Stimulated activated CD4-positive, alpha-beta T cell treated with anti-CD3 and anti-CD28 coated beads, Interleukin-4, amount 100 ng/mL, for 4 hours (primary cell): ENCODE data around the gene TEC.

Experiments
- DNase-seq, 2 experiments: peaks; one replicate each; pipeline ENCODE4 v3.0.0-alpha.2; 2020

Gene TEC

DNA sequence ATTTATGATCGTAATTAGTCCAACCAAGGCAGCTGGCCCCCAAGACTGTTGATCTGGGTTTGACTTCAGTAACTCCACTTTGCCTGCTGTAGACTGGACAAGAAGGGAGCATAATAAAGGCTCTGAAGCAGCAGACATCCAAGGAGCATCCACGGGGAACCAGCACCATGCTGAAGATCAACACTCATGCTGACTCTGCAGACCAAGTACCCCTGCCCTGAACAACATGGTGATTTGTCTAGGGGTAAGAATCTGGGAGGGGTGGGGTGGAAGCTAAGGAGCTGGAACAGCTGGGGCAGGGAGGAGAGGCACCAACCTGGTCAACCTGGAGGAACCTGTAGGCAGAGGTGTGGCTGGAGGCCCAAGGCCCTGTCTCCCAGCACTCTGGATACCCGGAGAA is 2.1 kb downstream of the TEC start:
- no peak for DNase-seq

DNA sequence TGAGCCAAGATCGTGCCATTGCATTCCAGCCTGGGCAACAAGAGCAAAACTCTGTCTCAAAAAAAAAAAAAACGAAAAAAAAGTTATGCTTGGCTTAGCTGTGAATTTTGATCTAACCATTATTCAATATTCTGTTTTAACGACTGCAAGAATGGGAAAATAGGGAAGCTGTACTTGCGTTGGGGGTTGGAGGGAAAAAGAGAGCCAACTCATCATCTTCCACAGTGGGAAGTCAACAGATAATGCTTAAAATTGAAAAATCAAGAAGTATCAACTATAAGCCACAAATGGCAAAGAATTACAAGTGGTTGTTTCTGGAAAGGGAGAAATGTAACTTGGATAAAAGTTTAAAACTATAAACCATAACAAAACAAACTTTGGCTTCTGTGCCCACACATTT is 2.9 kb downstream of the TEC start:
- no peak for DNase-seq

DNA sequence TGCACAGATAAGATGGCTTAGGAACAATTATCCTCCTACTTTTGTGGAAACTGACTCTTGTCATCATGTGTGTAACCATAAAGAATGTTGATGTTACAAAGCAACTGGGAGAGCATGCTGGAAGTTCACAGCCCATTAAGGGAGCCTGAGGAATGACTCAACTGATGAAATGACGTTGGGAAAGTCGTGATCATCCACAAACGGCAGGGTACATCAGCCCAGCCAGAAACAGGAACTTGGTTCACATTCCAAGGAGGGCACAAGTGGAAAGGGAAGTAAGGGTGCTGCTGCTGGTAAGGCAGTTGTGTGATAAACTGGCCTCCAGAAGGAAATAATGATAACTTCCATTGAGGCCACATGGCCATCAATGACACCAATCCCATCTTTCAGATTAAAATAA is 6.7 kb downstream of the TEC start:
- DNase-seq: no peak

DNA sequence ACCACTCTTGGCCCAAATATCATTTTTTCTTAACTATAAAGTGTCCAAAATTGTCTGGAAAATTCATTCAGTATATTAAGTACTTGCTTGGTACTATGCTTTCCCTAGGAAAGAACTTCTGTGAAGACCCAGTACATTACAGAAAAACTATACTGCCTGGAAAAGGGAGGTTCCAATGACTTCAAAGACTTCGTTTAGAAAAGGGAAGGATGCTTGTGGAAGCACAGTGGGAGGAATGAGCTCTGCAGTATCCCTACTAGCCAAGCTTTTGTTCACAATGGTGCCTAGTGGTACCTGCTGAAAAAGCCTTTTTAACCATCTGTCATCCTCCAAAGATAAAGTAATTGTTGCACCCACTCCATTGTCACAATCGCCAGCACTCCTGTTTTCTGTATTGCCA is 7.2 kb downstream of the TEC start:
- no peak for DNase-seq

DNA sequence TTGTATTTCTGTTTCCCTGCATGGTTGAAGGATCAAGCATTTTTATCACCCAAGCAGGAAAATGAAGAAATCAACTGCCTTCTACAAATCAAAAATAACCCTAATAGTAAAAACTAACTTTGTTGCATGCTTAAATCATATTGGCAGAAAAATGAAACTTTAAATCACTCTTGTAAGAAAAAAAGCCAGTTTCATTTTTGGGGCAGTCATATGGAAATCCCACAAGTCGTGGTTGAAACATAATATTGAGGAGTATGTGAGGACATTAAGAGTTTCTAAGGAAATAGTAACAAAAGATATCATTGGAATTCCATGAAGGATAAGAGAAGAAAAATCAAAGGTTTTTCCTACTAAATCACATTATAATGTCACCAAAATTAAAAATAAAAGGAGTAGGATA is 8.4 kb downstream of the TEC start:
- DNase-seq: no peak

DNA sequence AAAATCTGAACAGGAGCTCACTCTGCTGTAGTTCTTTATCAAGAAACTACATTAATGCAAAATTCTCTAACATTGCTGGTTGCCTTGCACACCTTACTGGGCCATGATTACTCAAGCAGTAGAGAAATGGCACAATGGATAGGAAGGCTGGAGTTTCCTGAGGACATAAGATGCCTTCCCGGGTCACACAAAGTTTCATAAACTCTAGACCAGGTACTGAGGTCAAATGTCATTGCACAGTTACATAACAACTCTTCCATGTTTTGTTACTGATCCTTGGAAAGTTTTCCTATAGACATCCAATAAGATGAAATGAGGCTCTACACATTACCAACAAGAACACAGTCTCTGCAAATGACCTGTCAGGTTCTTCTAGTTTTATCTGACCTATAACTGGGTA is 9.9 kb downstream of the TEC start:
- no peak for DNase-seq

DNA sequence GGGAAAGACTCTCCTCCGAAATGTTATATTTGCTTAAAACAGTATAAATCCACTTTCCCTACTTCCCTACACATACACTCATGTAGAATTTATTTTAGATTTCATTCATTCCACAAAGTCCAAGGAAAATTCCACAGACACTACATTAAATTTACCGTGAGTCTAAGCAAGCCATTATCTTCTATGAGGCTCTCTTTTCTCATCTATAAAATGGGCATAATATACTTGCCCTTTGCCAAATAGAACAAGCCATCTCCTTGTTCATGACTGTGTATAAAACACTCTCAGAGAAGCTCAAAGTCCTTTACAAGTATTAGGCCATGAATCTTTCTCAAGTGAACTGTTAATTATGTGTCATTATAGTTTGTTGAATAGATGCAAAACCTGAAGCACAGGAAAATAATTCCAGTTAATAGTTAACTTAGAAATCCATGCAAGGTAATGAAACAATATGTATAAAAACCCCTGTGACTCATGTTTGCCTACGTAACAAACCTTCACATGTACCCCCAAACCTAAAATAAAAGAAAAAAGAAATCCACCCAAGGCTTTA is 10.7 kb downstream of the TEC start:
- DNase-seq: no peak

DNA sequence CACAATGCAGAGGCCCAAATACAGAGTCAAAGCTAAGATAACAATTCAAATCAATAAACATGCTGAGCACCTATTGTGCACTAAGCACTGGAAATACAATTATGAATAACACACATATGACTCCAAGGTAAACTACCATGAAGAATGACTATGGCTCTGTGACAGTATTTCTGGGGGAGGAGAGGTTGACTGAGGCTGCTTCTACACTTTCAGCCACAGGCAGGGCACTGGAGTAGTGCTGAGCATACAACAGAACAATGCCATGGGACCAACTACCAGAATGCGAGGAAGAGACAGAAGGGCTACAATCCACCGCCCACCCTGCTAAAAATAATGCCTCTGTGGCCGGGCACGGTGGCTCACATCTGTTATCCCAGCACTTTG is 13.7 kb downstream of the TEC start:
- no peak for DNase-seq

DNA sequence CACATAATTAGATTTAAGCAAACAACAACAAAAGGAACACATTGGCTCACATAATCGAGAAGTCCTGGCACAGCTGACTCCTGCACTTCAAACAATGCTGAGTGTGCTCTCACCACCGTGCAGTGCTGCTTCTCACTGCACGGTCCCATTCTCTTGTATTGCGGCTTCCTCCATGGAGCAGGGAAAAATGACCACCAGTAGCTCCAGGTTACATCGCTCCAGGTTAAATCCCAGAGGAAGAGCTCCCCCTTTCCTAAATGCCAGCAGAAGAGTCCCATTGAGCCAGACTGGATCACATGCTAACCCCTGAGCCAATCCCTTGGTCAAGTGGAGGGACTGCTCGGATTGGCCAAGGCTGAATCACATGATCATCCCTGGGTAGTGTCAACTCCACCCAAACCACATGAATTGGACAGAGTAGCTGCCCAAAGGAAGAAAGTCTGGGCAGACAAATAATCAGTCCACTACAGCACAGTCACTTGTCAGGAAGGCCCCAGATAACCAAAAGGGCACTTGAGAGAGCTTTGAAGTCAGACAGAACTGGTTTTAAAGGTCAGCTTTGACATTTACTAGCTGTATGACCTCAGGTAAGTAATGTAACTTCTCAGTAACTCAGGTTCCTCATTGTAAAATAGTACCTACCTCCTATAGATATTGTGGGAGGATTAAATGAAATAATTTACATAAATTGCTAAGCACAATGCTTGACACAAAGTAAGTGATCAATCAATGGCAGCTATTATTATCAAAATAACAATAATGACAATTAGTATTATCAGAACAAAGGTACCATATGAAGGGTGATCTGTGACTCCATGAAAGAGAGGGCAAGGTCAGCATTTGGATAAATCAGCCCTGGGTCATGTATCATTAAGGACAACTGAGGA is 14.3 kb downstream of the TEC start:
- no peak for DNase-seq

DNA sequence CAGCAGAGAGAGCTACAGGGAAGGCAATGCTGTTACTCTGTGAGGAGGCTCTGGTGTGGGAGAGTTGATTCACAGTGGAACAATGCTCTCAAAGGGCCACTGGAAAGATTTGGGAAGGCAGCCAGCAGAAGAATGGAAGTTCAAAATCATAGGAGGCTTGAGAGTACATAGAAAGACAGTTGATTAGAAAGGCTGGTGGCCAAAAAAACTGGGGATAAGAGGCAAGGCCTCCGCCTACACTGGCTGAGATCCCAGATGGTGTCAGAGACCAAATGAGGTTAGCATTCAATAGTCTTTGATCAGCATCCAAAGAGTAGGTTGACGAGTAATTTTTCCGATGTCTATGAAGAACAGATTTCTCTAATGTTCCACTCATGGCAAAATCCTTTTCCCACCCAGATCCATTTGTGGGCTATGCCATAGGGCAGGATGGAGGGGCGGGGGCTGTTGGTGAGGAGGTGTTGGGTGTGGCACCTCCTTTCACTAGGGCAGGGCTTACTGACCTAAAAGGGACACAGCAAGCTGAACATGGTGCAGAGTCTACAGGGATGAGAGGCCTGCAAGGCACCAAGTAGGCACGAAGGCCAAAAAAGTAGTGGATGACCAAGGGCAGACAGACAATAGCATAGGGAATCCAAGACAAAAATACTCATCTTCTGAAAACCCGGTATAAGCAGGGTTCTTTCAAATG is 15.1 kb downstream of the TEC start:
- no peak for DNase-seq

DNA sequence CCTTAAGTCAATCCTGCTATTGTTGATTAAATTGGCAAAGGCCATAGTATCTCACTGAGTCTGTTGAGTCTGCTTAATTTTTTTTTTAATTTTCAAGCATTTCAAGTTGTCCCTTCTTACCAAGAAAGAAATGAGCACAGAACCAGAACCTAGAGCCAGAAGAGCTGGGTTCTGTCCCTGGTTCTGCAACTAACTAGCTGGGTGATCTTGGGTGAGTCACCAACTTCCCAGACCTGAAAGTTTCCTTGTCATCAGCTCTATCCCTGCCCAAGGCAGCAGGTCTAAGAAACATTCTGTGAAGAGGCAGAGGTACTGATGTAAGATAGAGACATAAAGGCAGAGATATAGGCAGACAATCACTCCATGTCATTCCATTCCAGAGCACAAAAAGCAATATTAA is 17.3 kb downstream of the TEC start:
- no peak for DNase-seq

DNA sequence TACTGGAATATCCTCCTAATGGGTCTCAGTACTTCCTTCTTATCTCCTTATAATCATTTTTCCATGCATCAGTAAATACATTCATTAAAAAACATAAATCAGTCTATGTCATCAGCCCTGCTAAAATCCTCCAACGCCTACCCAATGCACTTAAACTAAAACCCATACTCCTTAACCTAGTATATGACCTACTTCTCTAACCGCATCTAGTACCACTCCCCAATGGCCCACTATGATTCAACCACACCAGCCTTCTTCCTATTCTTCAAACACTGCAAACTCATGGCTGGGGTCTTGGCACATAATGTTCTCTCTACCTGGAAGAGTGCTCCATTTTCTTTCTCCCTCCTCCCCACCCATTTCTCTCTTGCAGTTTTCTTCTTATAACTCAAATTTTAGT is 18.7 kb downstream of the TEC start:
- no peak for DNase-seq

DNA sequence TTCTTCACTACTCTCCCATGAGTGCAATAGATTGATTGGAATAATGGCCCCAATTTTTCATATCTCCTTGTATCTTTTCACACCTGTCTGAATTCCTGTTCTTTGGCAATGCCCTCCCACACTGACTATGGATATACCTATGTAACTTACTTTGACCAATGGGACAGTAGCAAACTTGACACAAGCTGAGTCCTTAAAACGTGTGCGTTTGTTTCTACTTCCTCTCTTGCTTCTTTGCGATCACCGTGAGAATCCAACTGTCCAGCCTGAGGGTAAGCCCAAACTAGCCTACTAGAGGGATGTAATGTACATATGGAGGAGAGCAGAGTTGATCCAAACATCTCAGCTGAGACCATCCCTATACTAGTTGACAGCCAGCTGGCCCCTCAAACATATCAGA is 19.3 kb downstream of the TEC start:
- DNase-seq: no peak

DNA sequence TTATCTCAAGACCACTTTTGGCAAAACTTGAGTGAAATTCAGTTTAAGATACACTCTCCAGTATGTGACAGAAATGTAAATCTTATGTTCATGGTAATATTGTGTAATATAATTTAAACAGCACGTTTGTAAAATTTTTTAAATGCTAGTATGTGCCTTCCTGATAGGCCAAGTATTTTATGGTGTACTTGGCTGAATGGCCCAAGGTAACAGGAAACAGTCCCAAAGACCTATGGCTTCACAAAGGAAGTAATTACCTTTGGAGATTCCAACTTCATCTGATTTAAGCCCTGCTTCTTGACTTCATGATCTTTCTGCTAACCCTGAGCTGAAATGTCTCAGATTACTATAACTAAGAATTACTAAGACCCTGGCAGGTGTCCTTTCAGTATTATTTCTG is 20.3 kb downstream of the TEC start:
- DNase-seq: no peak

DNA sequence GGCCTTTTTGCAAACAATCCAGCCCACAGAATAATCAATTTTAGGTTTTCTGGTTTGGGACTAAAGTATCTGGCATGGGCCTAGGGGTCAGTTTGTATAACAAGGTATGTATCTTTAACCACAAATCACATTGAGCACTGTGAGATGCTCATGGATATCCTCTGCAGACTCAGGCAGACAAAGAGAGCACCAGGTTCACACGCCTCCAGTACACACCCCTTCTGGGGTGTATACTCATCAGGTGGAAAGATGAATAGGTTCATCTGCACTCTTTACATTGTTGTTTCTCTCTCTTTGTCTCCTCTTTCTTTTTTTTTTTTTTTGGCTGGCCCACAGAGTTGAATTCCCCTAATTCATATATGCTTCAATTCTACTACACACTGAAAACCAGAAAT is 21.1 kb downstream of the TEC start:
- DNase-seq: no peak

DNA sequence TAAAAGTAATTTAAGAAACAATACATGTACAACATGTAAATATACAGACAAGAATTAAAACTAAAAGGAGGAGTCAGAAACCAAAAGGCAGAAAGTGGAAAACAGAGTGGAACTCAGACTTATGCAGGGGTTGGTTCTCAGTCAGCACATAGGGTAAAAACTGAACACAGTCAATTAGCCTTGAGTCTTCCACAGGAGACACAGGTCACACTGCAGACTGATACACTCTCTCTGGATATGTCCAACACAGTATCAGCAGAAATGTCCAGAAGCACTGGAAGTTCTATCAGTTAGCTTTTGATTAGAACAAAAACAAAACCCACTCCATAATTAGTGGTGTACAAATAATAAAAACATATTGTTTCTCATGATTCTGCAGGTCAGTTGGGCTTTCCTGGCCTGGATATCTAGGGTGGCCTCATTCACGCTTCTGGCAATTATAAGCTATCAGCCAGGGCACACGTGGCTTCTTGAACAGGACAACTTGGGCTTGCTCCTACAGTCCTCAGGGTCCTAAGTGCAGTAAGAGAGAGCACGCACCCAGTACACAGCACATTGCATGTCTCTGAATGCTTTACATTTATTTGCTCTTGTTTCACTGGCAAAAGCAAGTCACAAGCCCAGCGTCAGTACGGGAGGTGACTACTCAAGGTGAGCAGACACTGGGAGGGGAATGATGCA is 21.6 kb downstream of the TEC start:
- DNase-seq: no peak

DNA sequence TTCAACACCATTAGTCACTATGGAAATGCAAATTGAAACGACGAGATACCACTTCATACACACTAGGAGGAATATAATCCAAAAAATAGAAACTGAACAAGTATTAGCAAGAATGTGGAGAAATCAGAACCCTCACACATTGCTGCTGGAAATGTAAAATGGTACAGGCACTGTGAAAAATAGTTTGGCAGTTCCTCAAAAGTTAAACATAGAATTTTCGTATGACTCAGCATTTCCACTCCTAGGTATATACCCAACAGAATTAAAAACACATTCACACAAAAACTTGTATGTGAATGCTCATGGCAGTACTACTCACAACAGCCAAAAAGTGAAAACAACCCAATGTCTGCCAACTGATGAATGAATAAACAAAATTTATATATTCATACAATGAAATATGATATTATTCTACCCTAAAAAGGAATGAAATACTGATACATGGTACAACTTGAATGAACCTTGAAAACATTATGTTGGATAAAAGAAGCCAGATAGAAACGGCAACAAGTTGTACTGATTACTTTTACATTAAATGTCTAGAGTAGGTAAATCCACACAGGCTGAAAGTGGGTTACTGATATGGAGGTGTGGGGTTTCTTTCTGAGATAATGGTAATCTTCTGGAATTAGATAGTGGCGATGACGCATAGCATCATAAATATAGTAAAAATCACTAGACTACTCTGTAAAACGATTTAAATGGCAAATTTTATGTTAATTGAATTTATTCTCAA is 22.3 kb downstream of the TEC start:
- no peak for DNase-seq

DNA sequence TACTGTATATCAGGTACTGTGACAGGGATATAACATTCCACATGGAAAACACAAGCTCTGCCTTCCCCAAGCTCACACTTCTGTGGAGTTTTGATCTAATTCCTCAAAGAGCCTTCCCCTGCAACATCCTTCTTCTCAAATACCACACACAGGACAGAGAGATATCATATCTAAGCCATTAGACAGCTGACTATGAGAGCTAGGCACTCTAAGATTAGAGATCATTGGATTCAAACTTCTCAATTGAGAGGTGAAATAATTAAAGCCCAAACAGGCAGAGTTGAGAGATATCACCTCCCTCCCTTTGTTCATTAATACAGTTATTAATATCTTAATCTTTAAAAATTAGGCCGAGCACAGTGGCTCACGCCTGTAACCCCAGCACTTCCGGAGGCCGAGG is 25.0 kb downstream of the TEC start:
- DNase-seq: no peak

DNA sequence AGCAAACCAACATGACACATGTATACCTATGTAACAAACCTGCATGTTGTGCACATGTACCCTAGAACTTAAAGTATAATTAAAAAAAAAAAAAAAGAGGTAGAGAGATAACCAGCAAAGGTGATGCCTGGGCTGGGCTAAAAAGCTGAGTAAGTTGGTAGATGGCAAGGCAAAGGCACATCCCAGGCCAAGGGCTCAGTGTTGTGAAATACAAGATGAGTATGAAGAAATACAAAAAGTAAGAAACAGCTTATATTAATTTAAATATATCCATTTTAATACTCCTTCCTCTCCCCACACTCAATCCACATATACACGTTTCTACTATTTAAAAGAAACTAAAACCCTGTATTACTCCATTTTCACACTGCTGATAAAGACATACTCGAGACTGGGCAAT is 25.8 kb downstream of the TEC start:
- no peak for DNase-seq

DNA sequence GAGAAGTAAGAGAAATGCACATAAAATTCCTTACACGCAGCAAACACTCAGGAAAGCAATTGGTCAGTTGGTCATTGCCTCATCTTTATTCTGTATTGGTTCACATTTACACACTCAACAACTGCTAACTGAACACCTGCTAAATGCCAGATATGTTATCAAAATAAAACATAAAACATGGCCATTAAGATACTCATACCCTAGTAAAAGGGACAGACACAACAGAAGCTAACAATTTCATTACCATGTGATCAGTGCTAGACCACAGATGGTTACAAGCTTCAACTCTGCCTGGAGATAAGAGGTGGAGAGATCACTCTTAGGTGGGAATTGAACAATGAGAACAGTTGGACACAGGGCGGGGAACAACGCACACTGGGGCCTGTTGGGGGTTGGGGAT is 26.2 kb downstream of the TEC start:
- DNase-seq: no peak

DNA sequence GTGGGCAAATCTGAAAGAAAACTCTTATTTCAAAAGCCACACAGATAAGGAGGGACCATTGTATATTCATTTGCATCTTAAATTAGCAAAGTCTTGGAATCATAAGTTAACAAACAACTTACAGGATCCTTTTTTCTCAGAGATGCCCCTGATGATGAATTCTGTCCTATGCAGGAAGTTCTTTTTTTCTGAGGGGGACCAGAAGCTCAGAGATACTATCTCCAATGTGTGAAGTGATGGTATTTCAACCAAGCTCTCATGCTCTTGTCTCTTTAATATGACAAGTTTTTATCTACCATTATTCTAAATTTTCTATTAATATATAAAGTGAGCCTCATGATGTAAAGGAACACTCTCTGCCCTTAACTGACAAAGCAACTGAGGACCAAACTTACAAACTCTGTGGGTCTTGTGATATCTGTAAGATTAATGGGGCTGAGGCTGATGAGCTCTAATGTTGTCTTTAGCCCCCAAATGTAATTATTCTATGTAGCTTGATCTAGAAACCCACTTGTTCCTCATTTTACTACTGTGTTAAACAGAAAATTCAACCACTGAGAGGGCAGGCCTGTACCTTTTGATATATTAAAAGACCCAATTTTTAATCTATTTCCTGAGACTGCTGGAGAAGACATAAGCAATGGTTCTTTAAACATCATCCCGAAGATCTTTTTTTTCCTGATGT is 27.0 kb downstream of the TEC start:
- DNase-seq: no peak

DNA sequence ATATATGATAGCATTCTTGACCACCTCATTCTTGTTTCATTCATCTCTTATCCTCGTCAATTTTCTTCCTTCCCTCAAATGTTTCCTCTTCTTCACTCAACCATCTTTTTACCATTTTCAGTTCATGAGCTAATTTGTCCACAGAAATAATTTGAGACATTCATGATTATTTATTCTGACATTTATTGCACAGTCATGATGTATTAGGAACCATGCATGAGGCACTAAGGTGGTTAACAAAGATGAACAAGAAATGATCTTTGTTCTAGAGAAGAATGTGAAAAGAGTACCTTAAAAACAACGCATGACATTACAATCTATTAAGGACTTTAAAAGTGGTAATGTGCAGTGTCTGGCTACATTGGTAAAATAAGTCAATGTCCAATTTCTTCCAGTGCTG is 27.9 kb downstream of the TEC start:
- DNase-seq: no peak
